GM19351 (cell line): ENCODE results near the gene GJC2.

Experiments used
- ATAC-seq: cut with Tn5 transposase; IDR thresholded peaks from one replicate; pipeline ENCODE4 v1.9.1; 2021; ENCODE audit warnings: mild to moderate bottlenecking, moderate library complexity; ENCODE audit not compliant: unreplicated experiment

Gene GJC2

GRCh38 chr1:228156515-228156881 is 6.8 kb downstream of the GJC2 start:
- no peak for ATAC-seq

DNA sequence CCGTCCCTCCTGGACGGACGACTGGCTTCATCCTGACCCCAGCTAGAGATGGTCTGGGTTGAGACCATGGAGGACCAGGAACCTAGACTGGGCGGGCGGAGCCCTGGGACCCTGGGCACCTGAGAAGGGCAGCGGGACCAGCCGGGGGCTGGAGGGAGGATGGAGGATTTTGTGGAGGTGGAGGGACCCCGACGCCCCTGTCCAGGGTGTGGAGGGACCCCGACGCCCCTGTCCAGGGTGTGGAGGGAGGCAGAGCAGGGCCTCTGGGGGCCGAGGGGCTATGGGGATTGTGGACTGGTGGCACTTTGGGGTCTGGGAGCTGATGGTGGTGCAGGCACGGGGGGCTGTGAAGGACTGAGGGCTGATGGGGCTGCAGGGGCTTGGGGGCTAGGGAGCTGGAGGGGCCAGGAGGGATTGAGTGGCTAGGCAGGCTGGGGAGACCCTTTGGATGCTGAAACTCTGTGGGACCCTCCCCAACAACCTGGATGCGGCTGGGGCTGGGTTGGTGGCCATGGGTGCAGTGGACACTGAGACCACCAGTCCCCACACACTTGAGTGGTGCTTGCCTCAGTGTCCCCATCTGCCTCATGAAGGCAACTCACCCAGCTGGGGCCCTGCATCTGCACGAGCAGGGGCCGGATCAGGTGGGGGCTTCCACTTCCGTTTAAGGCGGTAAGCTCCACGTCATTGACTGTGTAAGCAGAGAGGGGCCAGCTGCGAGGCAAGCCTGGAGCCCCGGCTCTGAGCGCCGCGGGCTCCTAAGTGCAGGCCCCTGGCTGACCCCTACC is 7.4 kb downstream of the GJC2 start:
- ATAC-seq, result no peak

DNA sequence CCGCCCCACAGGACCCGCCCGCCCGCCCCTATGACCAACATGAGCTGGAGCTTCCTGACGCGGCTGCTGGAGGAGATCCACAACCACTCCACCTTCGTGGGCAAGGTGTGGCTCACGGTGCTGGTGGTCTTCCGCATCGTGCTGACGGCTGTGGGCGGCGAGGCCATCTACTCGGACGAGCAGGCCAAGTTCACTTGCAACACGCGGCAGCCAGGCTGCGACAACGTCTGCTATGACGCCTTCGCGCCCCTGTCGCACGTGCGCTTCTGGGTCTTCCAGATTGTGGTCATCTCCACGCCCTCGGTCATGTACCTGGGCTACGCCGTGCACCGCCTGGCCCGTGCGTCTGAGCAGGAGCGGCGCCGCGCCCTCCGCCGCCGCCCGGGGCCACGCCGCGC is 8.0 kb downstream of the GJC2 start:
- no peak for ATAC-seq

DNA sequence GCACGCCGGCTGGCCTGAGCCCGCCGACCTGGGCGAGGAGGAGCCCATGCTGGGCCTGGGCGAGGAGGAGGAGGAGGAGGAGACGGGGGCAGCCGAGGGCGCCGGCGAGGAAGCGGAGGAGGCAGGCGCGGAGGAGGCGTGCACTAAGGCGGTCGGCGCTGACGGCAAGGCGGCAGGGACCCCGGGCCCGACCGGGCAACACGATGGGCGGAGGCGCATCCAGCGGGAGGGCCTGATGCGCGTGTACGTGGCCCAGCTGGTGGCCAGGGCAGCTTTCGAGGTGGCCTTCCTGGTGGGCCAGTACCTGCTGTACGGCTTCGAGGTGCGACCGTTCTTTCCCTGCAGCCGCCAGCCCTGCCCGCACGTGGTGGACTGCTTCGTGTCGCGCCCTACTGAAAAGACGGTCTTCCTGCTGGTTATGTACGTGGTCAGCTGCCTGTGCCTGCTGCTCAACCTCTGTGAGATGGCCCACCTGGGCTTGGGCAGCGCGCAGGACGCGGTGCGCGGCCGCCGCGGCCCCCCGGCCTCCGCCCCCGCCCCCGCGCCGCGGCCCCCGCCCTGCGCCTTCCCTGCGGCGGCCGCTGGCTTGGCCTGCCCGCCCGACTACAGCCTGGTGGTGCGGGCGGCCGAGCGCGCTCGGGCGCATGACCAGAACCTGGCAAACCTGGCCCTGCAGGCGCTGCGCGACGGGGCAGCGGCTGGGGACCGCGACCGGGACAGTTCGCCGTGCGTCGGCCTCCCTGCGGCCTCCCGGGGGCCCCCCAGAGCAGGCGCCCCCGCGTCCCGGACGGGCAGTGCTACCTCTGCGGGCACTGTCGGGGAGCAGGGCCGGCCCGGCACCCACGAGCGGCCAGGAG is 8.6 kb downstream of the GJC2 start:
- ATAC-seq, result no peak

GRCh38 chr1:228159008-228159665 is 9.4 kb downstream of the GJC2 start:
- ATAC-seq, result no peak

DNA sequence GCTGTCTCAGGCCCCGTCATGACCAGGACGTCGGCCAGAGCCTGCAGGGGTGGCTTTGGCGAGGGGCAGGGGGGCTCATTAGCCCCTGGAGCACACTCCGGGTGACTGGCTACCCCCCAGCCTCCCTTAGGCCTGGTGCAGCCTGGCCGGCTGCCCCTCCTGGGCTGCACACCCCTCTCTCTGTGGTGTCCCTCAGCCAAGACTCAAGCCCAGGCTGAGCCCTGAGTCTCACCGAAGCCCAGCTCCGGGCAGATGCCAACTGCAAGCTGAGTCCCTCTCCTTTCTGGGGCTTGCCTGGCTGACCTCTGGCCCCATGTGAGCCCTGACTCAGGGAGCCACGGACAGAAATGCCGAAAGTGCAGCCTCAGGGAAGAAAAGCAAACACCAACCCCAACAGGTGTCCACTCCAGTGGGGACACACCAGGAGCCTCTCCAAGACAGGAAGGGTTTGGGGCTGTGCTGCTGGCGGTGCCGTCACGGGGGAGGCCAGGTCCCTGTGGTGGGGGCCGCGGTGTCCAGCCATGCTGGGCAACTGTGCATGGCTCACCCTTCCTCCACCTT is 10.6 kb downstream of the GJC2 start:
- no peak for ATAC-seq

DNA sequence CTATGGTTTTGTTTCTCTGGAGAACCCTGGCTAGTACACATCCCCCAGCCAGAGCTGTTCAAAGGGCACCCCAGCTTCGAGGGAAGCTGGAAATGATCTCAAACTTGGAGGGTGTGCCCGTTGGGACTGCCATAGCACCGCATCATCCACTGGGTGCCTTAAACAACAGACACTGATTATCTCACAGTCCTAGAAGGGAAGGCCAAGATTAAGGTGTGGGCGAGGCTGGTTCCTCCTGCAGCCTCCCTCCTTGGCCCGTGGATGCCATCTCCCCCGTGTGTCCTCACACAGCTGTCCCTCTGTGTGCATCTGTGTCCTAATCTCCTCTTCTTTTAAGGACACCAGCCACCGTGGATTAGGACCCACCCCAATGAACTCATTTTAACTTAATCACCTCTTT is 11.6 kb downstream of the GJC2 start:
- ATAC-seq, result no peak

- ATAC-seq, result no peak
Measured at GRCh38 chr1:228161866-228162265, 12.1 kb downstream of the GJC2 start.

- ATAC-seq, result no peak
Measured at GRCh38 chr1:228162286-228163006, 12.7 kb downstream of the GJC2 start.

DNA sequence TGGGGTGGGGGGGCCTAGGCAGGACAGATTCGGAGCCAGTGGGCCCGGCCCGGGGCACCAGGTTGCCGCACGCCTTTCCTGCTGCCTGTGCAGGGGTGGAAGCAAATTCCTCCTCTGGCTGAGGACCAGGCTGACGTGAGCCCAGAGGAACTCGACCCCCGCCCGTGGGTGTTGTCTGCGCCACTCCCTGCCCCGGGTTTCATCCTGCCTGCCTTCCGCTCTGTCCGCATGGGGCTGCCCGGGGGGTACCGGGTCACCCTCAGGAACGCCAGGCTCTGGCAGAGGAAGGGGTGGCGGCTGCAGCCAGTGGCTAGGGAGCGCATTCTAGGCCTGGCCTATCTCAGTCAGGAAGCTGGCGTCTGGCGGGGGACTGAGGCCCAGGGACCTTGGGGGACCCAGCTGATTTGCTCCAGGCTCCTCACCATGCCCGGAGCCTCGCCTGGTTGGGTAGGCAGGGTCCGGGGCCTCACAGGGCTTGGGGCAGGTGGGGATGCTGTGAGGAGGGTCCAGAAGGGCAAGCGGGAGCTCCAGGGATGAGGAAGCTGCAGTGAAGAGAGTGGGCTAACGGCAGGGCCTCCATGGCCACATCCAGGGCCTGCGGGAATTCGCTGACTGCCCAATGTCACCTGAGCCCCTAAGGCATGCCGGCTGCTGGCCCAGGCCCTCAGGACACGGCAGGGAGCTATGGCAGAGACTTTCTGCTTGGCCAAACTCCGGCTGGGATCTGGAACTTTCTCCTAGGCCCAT is 13.4 kb downstream of the GJC2 start:
- no peak for ATAC-seq

GRCh38 chr1:228163776-228164519 is 14.2 kb downstream of the GJC2 start:
- ATAC-seq, result no peak

- ATAC-seq, result peak; percentile 1
Measured at GRCh38 chr1:228164561-228165371, 15.0 kb downstream of the GJC2 start.

DNA sequence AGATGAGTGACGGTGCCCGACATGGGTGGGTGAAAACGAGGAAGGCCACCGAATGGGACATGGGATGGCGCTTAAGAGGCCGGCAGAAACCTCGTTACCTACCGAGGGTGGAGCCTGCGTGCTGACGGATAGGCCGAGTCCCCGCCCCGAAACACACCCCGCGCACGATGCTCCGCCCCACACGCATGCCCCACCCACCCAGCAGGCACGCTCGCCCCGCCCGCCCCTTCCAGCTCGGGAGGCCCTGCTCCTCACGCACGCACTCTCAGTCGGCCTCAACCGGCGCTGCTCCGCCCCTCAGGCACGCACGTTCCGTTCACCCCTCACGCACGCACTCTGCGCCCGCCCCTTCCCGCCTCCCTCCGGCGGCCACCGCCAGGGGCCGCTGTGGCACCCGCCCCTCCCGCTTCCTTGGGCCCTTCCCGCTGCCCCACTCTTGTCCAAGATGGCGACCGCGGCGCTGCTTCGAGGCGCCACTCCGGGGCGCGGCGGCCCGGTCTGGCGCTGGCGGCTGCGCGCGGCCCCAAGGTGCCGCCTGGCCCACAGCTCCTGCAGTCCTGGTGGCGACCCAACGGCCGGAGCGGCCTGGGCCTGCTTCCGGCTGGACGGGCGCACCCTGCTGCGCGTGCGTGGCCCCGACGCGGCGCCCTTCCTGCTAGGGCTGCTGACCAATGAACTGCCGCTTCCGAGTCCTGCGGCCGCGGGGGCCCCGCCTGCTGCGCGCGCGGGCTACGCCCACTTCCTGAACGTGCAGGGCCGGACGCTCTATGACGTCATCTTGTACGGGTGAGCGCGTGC is 15.8 kb downstream of the GJC2 start, which contains the start of gene IBA57:
IBA57 (plus strand) TSS at position 433 of the 798 bp plus-strand sequence; CDS start at position 446, 13 bp downstream.
- peak; percentile 75 for ATAC-seq

DNA sequence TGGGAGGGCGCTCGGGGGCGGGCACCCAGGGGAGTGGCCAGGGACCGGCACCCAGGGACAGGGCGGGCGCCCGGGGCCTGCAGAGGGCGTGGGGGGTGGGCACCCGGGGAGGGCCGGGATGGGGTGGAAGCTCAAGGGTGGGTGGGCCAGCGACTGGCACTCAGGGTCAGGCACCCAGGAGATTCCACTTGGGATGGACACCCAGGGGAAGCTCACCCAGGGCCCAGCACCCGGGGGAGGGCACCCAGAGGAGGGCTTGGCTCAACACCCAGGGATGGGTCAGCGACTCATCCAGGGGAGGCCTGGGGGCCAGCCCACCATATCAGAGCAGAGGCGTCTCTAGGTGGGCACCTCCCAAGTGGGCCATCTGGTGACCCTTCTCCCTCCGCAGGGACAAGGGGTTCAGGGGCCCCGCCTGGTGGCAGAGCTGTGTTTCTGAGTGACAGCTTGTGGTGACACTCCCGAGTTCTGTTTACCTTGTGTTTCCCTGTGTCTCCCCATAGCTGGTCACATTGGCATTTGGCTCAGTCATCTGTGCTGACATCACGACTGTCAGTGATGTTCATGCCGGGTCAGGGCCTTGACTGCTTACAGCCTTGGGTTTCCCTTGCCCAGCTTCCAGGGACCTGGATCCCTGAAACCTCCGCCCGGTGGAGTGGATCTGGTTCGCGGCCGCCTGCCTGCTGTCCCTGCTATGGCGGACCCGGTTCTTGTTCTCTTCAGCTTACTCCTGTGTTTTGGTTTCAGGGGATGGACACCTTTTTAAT is 16.6 kb downstream of the GJC2 start:
- peak; percentile 21 for ATAC-seq

DNA sequence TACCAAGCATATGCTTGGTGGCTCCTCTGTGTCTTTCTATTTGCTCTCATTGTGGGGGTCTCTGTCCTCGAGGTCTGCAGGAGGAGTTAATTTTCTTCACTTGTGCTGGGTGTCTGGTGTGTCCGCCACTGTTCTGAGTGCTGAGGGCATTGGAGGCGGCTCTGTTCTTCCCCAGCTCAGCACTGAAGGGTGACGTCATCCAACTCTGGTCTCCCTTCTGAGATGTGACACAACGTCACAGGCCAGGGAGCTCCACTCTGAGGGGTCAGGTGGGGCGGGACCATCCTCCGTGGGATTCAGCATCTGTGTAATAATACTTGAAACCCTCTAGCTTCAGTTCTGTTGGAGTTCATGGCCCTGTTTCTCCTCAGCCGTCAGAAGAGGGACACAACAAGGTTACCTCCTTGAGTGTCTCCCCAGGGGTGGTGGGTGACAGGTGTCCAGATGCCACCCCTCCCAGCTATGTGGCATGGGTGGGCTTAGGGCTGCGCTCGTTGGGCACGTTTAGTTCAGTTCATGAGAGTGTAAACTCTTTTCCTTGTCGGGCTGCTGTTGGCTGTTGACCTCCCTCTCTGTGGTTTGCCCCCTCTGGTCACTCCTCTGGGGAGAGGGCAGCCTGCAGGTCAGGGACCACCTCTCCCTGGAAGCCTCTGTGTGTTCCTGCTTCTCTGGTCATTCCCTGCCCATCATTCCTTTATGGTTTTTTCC is 19.0 kb downstream of the GJC2 start:
- ATAC-seq, result no peak

DNA sequence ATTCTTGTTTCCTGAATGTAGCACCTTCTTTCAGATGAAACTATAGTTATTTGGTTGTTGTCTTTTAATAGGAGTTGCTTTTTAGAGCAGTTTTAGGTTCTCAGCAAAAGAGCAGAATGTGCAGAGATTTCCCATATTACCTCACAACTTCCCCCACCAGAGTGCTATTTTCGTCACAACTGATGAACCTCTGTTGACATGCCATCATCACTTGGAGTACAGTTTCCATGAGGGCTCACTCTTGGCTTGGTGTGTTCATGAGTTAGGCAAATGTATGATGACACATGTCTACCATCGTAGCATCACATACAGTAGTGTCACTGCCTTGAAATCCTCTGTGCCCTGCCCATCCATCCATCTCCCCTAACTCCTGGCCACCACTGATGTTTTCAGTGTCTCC is 19.6 kb downstream of the GJC2 start:
- ATAC-seq, result no peak
